NCI-H1436 treated with DMSO at 0.1 percent for 48 hours (cell line): ENCODE measurements around the gene RNF19B.
"Not testable (repeated sequence)": the region's sequence is repeated elsewhere in the genome, so short reads cannot be mapped to it uniquely, and the experiment has no call there.

Experiments used
- DNase-seq: peaks from one replicate; lab custom pipeline; 2025; lab: John Stamatoyannopoulos, UW

RNF19B gene

DNA sequence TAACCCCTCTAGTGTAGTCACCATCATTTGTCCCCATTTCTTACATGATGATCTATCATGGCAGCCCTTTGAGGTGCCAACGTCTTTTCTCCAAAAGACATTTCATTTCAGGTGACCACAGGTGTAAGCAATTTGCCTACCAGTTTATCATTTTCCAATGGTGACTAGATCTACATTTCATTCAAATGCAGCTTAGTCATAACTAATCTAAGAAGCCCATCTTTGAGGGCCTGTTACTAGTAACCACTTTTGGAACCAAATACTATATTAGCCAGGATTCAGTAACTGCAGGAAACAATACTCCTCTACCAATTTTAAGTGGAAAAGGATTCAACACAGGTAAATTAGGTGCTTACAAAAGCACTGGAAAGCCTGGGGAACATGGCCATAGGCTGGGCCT lies 32.8 kb downstream of the RNF19B start:
- no peak for DNase-seq

- DNase-seq: no peak
These were observed 35.2 kb downstream of the RNF19B start for GRCh38 chr1:32929366-32929765.

DNA sequence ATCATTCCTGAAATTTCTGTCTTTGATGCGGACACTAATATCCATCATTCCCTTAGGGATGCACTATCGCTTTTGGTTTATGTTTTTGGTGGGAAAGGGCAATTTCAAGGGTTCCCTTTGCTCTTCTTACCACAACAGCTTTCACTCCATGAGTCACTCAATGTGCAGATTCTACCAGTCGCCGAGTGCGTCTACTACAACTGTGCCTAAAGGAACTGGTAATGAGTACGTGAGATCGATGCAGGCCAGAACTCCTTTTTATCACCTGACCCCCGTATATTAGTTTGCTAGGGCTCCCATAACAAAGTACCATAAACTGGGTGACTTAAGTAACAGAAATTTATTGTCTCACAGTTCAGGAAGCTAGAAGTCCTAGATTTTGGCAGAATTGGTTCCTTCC lies 35.9 kb downstream of the RNF19B start:
- no peak for DNase-seq

- no peak for DNase-seq
These were observed 36.3 kb downstream of the RNF19B start for GRCh38 chr1:32928285-32928684.

DNA sequence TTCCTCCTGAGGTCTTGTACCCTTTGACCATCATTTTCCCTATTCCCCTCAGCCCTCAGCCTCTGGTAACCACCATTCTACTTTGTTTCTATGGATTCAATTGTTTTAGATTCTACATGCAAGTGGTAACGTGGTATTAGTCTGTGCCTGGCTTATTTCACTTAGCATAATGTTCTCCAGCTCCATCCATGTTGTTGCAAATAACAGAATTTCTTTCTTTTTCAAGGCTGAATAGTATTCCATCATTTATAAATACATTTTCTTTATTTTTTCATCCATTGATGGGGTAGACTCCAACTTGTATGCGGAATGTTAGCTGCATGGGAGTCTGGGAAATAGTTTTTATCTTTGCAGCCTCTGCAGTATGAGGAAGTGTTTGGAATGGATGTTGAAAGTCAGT lies 37.2 kb downstream of the RNF19B start:
- no peak for DNase-seq

DNA sequence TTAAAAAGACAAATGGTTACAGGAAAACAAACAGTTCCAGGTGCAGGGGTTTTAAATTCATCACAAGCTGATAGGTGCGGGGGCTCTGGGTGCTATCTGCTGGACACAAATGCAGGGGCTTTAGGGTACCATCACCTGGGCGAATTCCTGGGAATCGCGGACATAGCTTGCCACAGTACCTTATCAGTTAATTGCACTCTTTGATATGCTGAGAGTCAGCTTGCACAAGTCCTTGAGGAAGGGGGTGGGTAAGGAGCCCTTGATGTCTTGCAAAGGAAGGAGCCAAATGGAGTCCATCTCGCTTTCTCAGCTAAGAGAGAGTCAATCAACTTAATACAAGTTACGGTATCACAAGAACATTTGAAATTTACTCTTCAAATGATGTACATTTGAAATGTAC lies 38.0 kb downstream of the RNF19B start:
- no peak for DNase-seq

DNA sequence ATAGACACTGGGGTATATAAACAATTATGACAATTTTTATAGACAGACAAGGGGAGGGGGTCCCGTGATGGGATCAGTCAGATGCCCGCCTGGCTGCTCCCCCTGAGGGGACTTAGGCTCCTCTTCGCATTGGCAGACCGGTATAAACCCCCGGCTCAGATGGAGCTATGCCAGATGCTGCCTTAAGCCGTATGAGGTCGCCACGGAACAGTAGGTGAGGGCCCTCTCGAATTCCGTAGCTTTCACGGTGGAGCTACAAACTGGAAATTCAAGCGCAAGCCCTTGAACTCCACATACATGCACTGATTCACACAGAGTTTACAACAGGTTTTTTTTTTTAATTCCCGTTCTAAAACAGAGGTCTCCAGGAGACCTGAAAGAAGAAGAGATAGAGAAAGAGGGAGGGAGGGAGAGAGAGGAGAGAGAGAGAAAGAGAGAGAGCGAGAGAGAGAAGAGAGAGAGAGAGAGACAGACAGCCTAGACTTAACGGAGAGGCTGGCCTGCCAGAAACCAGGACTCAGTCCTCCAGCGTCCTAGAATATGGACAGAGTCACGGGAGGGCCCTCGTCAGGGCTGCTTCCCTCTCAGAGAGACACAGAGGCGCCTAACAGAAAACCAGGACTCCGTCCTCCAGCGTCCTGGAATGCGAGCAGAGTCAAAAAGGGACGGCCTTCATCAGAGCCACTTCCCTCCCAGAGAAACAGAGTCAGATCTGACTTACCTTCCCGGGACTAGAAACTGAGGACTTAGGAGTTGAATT lies 39.0 kb downstream of the RNF19B start:
- DNase-seq: no peak

DNA sequence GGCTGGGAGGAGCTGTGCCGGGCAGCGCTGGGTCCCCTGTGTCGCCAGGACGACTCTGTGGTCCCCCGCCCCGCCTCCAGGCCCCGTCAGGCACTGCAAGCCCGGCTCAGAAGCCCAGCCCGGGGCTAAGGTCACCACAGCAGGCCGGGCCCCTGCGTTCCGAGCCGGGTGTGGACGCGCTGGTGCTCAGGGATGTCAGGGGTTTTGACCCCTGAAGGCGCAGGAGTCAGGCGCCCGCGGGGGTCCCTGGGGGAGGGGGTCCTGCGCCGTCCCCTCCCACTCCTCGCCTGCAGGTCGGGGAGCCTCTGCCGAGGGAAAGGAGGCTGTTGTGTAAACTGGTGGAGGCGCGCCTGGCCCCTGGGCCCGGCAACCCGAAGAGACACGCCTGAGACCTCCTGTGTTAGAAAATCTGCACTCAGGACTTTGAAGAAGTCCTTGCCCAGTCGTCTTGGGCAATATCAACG lies 39.7 kb downstream of the RNF19B start:
- no peak for DNase-seq

GRCh38 chr1:32920833-32921232 lies 43.8 kb downstream of the RNF19B start:
- no peak for DNase-seq

GRCh38 chr1:32919811-32920733 lies 44.5 kb downstream of the RNF19B start:
- no peak for DNase-seq

DNA sequence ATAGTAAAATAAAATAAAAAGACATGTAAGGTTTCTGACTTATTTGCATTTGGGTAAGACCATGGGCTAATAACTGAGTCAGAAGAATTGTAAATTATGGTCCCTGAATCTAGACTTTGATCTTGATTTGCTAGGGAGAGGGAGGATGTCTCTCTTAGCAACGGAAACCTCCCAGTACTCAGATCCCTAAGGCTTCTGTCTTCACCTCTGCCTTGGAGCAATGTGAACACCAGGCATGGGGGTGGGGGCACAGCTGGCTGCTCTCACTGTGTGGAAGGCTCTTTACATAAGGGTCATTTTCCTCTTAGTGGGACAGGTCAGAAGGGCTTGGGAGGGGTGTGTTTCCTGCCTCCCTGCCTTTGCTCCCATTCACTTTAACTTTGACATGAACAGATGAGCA lies 46.4 kb downstream of the RNF19B start:
- DNase-seq: no peak

DNA sequence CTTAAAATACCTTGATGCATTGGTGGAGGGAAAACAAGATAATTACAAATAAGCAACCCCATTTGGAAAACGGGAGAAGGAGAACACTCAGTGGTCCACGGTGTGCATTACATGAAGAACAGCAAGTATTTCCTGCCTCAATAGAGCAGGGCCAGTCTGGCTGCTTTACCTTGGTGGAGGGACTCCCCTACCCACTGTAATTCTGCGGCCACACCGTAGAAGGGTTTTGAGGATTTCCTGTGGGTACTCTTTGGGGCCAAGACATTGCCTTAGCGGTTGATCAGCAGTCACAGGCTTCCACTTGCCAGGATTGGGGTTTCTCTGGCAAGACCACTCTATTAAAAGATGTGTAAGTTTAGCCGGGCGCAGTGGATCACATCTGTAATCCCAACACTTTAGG lies 47.1 kb downstream of the RNF19B start:
- DNase-seq: no peak

DNA sequence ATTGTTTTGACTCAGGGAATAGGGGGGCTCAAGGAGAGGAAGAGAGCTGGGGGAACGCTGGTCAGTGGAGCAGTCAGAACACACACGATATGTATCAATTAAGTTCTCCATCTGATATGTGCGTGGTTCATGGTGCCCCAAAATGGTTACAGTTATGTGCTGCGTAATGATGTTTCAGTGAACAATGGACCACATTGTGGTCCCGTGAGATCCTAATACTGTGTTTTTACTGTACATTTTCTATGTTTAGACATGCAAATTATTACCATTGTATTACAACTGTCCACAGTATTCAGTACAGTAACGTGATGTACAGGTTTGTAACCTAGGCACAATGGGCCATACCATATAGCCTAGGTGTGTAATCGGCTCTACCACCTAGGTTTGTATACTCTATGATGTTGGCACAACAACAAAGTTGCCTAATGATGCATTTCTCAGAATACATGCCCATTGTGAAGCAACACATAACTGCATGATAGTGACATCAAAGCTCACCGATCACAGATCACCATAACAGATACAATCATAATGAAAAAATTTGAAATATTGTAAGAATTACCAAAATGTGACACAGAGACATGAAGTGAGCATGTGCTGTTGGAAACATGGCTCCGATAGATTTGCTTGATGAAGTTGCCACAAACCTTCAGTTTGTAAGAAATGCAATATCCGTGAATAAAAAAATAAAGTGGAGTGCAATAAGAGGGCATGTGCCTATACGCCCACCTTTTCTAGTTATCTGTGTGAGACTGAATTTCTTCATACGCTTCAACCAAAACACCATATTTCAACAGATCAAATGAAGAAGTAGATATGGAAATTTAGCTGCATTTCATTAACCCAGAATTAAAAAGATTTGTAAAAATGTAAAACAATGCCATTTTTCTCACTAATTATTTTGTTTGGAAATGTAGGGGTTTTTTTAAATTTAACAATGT lies 48.6 kb downstream of the RNF19B start:
- DNase-seq: no peak

GRCh38 chr1:32910319-32910718 lies 54.3 kb downstream of the RNF19B start:
- DNase-seq: no peak

DNA sequence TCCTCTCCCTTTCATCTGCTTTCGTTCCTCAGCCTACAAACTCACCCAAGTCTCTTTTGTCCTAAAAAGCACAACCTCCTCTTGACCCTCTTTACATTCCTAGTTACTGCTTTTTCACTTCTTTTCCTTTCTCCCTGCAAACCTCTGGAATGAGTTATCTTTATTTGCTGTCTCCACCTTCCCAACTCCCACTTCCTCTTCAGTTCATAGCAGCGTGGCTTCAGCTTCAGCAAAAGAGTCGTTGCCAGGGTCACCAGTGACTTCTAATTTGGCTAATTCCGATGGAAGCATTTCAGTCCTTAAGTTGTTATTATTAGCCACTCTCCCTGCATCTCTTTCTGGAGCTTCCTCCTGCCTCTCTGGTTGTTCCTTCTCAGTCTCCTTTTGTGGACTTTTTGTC lies 57.2 kb downstream of the RNF19B start:
- no peak for DNase-seq

DNA sequence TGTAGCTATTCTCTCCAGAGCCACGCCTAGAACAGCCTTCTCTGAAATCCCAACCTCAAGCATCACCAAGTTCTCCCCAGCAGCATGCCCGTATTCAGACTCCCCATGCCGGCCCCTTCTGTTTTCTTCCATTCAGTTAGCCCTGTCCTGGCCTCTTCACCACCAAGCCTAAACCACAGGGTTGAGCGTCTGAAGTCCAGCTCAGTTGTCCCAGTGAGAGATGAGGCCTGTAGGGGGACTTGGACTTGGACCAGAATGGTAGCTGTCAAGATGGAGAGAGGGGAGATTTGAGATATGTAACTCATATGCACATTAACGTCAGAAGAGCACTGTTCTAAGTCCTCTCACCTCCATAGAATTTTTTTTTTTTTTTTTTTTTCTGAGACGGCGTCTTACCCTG lies 58.0 kb downstream of the RNF19B start:
- DNase-seq: no peak

- not testable (repeated sequence) for DNase-seq
These were observed 59.0 kb downstream of the RNF19B start for GRCh38 chr1:32905588-32905987.

DNA sequence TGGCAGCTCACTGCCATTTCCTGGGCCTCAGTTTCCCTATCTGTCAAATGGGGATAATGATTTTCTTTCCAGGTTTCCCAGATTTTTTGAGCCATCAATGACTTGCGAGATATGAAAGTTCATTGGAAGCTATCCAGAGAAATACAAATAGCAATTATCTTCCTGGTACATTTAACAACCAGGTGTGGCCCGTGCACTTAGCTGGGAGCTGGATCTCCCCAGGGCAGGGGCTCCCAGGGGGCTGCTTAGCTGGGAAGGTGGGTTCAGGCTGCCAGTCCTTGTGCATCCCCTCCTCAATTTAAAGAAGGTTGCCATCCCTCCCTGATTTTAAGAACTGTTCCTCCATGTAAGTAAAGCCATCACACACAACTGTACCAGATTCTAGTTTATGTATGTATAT lies 59.8 kb downstream of the RNF19B start:
- no peak for DNase-seq

DNA sequence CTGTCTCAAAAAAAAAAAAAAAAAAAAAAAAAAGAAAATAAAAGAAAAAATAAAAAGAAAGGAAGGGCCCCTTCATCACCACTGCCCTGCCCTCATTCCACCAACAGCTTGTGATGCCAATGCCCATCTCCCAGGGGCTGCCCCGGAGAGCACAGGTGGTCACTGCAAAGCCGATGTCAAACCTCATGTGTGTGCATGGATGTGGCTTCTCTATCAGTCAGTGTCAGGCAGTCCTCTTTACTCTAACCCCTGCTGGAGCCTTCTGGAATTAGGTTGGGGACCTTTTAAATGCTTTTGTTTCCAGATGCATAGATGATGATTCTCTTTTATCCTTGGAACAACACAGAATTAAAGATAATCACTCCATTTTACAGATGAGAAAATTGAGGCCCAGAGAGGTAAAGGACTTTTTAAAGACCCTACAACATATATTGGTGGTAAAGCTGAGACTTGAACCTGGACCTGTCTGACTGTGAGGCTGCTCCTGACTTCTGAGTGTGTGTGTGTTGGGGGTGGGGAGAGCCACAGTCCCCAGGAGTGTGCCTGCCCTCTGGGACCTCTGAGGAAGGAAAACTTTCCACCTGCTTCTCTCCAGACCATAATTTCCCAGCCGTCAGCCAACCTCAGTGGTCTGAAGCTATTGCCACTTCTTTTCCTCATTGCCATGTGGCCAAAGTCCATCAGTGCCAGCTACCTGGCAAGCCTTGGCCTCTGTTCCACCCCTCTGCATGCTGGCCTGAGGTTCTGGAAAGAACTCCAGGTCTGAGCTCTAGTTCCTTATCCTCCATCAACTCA lies 60.4 kb downstream of the RNF19B start:
- DNase-seq: no peak

GRCh38 chr1:32902535-32902920 lies 62.1 kb downstream of the RNF19B start:
- DNase-seq: no peak

- no peak for DNase-seq
These were observed 62.6 kb downstream of the RNF19B start for GRCh38 chr1:32901823-32902534.
